HG02610 (cell line): Measurements from ENCODE around the gene TCERG1L.
"Not testable (repeated sequence)": the region's sequence is repeated elsewhere in the genome, so short reads cannot be mapped to it uniquely, and the experiment has no call there.

Experiments
- ATAC-seq: cut with Tn5 transposase; IDR thresholded peaks from one replicate; pipeline ENCODE4 v1.9.1; 2021; ENCODE audit warnings: mild to moderate bottlenecking, moderate library complexity; ENCODE audit not compliant: unreplicated experiment

The TCERG1L gene

GRCh38 chr10:131150126-131150525, 161.4 kb downstream of the TCERG1L start:
- ATAC-seq, result no peak

- ATAC-seq, result no peak
These were observed 161.9 kb downstream of the TCERG1L start for GRCh38 chr10:131149586-131149985.

- no peak for ATAC-seq
These were observed 162.4 kb downstream of the TCERG1L start for GRCh38 chr10:131149111-131149510.

- ATAC-seq, result no peak
These were observed 163.3 kb downstream of the TCERG1L start for GRCh38 chr10:131148270-131148669.

- no peak for ATAC-seq
These were observed 164.1 kb downstream of the TCERG1L start for GRCh38 chr10:131147301-131147975.

GRCh38 chr10:131146790-131147189, 164.7 kb downstream of the TCERG1L start:
- ATAC-seq, result no peak

GRCh38 chr10:131145756-131146155, 165.8 kb downstream of the TCERG1L start:
- no peak for ATAC-seq

GRCh38 chr10:131144711-131145375, 166.7 kb downstream of the TCERG1L start:
- ATAC-seq, result no peak

- no peak for ATAC-seq
These were observed 167.3 kb downstream of the TCERG1L start for GRCh38 chr10:131144196-131144595.

GRCh38 chr10:131143425-131144165, 167.9 kb downstream of the TCERG1L start:
- ATAC-seq, result no peak

- no peak for ATAC-seq
These were observed 168.8 kb downstream of the TCERG1L start for GRCh38 chr10:131142517-131143380.

GRCh38 chr10:131141645-131142516, 169.6 kb downstream of the TCERG1L start:
- no peak for ATAC-seq

GRCh38 chr10:131141207-131141606, 170.3 kb downstream of the TCERG1L start:
- no peak for ATAC-seq

- no peak for ATAC-seq
These were observed 170.9 kb downstream of the TCERG1L start for GRCh38 chr10:131140606-131141005.

GRCh38 chr10:131137223-131137622, 174.3 kb downstream of the TCERG1L start:
- ATAC-seq, result no peak

- not testable (repeated sequence) for ATAC-seq
These were observed 175.2 kb downstream of the TCERG1L start for GRCh38 chr10:131136336-131136735.

- no peak for ATAC-seq
These were observed 175.8 kb downstream of the TCERG1L start for GRCh38 chr10:131135716-131136115.

- no peak for ATAC-seq
These were observed 176.9 kb downstream of the TCERG1L start for GRCh38 chr10:131134651-131135050.

GRCh38 chr10:131134001-131134576, 177.4 kb downstream of the TCERG1L start:
- no peak for ATAC-seq

GRCh38 chr10:131132681-131133080, 178.8 kb downstream of the TCERG1L start:
- ATAC-seq, result no peak
